HepG2 (cell line): Measurements from ENCODE around the gene CCN2. TPM values are rescaled to one million over a fixed set of nuclear protein-coding genes. Genes with fewer than 3 reads are reported as not detected.

Experiments used
- BCL6 ChIP-seq: IDR thresholded peaks from 2 replicates; pipeline ENCODE4 v1.6.1; 2016; ENCODE audit warnings: missing genetic modification reagents, missing compliant biosample characterization
- FOXA3 ChIP-seq: IDR thresholded peaks from 2 replicates; pipeline ENCODE4 v1.6.1; 2016; ENCODE audit warnings: missing genetic modification reagents, missing compliant biosample characterization
- GZF1 ChIP-seq: sonication (generic); formaldehyde crosslinking; IDR thresholded peaks from 2 replicates; pipeline ENCODE4 v1.5.1; 2020; ENCODE audit warnings: mild to moderate bottlenecking, missing genetic modification reagents
- KAT7 ChIP-seq: IDR thresholded peaks from 2 replicates; pipeline ENCODE4 v1.6.1; 2018; ENCODE audit warnings: borderline replicate concordance, missing compliant biosample characterization
- MED8 ChIP-seq: sonication (generic); formaldehyde crosslinking; IDR thresholded peaks from 2 replicates; pipeline ENCODE4 v1.8.1; 2023; ENCODE audit warnings: mild to moderate bottlenecking, missing genetic modification reagents; ENCODE audit not compliant: insufficient replicate concordance
- MIER3 ChIP-seq: IDR thresholded peaks from 2 replicates; pipeline ENCODE4 v1.6.1; 2016; ENCODE audit warnings: missing compliant biosample characterization, borderline replicate concordance
- NFE2L2 ChIP-seq: fragments of 150-350 bp; IDR thresholded peaks from 2 replicates; pipeline ENCODE4 v1.6.1; 2014; ENCODE audit warnings: low read length
- NR1H2 ChIP-seq: sonication (generic); formaldehyde crosslinking; IDR thresholded peaks from 2 replicates; pipeline ENCODE4 v1.8.1; 2022; ENCODE audit warnings: low read depth, missing genetic modification reagents, borderline replicate concordance
- NR3C1 ChIP-seq: sonication (generic); formaldehyde crosslinking; IDR thresholded peaks from 2 replicates; pipeline ENCODE4 v1.4.0; 2020; ENCODE audit warnings: missing genetic modification reagents
- RARA ChIP-seq: IDR thresholded peaks from 2 replicates; pipeline ENCODE4 v1.6.1; 2016; ENCODE audit warnings: missing genetic modification reagents, missing compliant biosample characterization
- REXO4 ChIP-seq: sonication (generic); formaldehyde crosslinking; IDR thresholded peaks from 2 replicates; pipeline ENCODE4 v1.8.0; 2022; ENCODE audit warnings: missing genetic modification reagents, mild to moderate bottlenecking, borderline replicate concordance
- SNRNP70 ChIP-seq: fragments of 200-400 bp; formaldehyde crosslinking; IDR thresholded peaks from 2 replicates; pipeline ENCODE4 v1.6.1; 2017; ENCODE audit warnings: mild to moderate bottlenecking, low read depth, low read length, moderate library complexity
- SRSF9 ChIP-seq: fragments of 200-400 bp; formaldehyde crosslinking; IDR thresholded peaks from 2 replicates; pipeline ENCODE4 v1.6.1; 2018; ENCODE audit warnings: borderline replicate concordance, mild to moderate bottlenecking, low read depth, low read length; ENCODE audit not compliant: insufficient read depth, poor library complexity, severe bottlenecking
- ZBTB7B ChIP-seq: sonication (generic); formaldehyde crosslinking; IDR thresholded peaks from 2 replicates; pipeline ENCODE4 v1.4.0; 2020; ENCODE audit warnings: missing genetic modification reagents
- ZMYM2 ChIP-seq: sonication (generic); formaldehyde crosslinking; IDR thresholded peaks from 2 replicates; pipeline ENCODE4 v1.8.0; 2022; ENCODE audit warnings: mild to moderate bottlenecking, missing genetic modification reagents
- ZNF121 ChIP-seq: sonication (generic); formaldehyde crosslinking; IDR thresholded peaks from 2 replicates; pipeline ENCODE4 v1.5.0; 2020; ENCODE audit warnings: mild to moderate bottlenecking, missing genetic modification reagents
- ZNF17 ChIP-seq: sonication (generic); formaldehyde crosslinking; IDR thresholded peaks from 2 replicates; pipeline ENCODE4 v1.5.0; 2020; ENCODE audit warnings: mild to moderate bottlenecking, missing genetic modification reagents
- ZNF256 ChIP-seq: sonication (generic); formaldehyde crosslinking; conservative IDR thresholded peaks from 2 replicates; pipeline ENCODE4 v1.4.0; 2020; ENCODE audit warnings: missing genetic modification reagents
- ZNF274 ChIP-seq: sonication (generic); formaldehyde crosslinking; IDR thresholded peaks from 2 replicates; pipeline ENCODE4 v1.5.1; 2020; ENCODE audit warnings: mild to moderate bottlenecking, missing genetic modification reagents
- ZZZ3 ChIP-seq: sonication (generic); formaldehyde crosslinking; IDR thresholded peaks from 2 replicates; pipeline ENCODE4 v1.4.0; 2020; ENCODE audit warnings: missing genetic modification reagents, mild to moderate bottlenecking, borderline replicate concordance
- polyA plus RNA-seq, 8 experiments: library from polyadenylated mRNA; depleted of rRNA in 3 of 8; stranded (reverse) in 7 of 8; unstranded in 1 of 8; fragments of >200 nt; fragmentation: Illumina TruSeq in 4 of 8; extraction: Trizol in 4 of 8; gene quantifications; 2 replicates each; pipeline versions ENCODE4 v1.2.1 to v1.2.3, GENCODE V29; 2011 to 2016; ENCODE audit warnings: low read depth in 4 of 8, missing spikeins in 1 of 8, mixed read lengths in 1 of 8; ENCODE audit not compliant: insufficient read depth in 1 of 8
- total RNA-seq, 5 experiments: library from RNA; depleted of rRNA; stranded (reverse); fragments of >200 nt; fragmentation: Illumina TruSeq; extraction: Trizol; gene quantifications; 2 replicates each; pipeline ENCODE4 v1.2.3, GENCODE V29; 2016; ENCODE audit warnings: low read depth in 1 of 5
- TF ChIP-seq, protein P1 (sequence below): sonication (generic); formaldehyde crosslinking; IDR thresholded peaks from 2 replicates; pipeline ENCODE4 v1.9.0; 2021; ENCODE audit warnings: missing genetic modification reagents, borderline replicate concordance
- TF ChIP-seq, protein P2 (sequence below), 2 experiments: sonication (generic) in 1 of 2; formaldehyde crosslinking in 1 of 2; IDR thresholded peaks; 2 replicates each; pipeline versions ENCODE4 v1.5.1 to v1.6.1; 2011 to 2020; ENCODE audit warnings: borderline replicate concordance in 1 of 2, low read depth in 1 of 2, low read length in 1 of 2, mild to moderate bottlenecking in 1 of 2, missing genetic modification reagents in 1 of 2, moderate library complexity in 1 of 2
- TF ChIP-seq, protein P3 (sequence below): sonication (generic); formaldehyde crosslinking; IDR thresholded peaks from 2 replicates; pipeline ENCODE4 v1.5.1; 2020; ENCODE audit warnings: missing genetic modification reagents, mild to moderate bottlenecking, borderline replicate concordance
- TF ChIP-seq, protein P4 (sequence below): sonication (generic); formaldehyde crosslinking; IDR thresholded peaks from 2 replicates; pipeline ENCODE4 v1.5.1; 2020; ENCODE audit warnings: mild to moderate bottlenecking, missing genetic modification reagents, moderate library complexity

Gene CCN2
- total and polyA plus RNA-seq, 2 of the 13 experiments (the other 11 are each of a cell fraction or from before 2014, with no cell fraction given): 34.7 to 316 TPM

DNA sequence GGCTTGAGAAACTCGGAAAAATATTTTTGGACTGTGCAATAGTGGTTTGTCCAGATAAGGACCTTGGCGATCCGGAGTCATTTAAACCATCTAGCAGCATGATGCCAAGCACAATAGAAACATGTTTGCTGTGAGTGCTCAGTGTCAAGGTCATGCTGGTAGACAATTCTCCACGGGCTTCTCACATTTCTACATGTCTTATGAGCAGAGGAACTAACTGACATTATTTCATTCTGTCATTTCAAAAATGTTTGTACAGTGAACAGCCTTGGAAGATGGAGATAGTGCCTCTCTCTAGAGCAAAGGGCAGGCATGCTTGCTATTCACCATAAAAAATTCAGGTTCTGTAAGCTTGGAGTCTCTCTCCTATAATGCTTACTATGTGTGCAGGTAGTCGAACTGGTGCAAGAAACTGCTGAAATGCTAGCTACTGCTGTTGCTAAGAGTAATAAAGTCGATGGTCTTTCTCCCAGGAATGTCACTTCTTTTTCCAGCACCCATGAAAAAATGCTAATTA lies 25.4 kb upstream of the CCN2 start (continued):
- TF ChIP-seq NR3C1 (CRISPR knock-in tag) (no peak), ZMYM2 (CRISPR knock-in tag) (no peak), ZNF256 (CRISPR knock-in tag) (no peak), KAT7 (CRISPR knock-in tag) (no peak), ZBTB7B (0 out of 2 replicates have a peak, but pooled peaks have one; percentile 32), SRSF9 (no peak), ZNF274 (CRISPR knock-in tag) (no peak), GZF1 (no peak), SNRNP70 (no peak), REXO4 (CRISPR knock-in tag) (no peak), ZZZ3 (CRISPR knock-in tag) (no peak), RARA (CRISPR knock-in tag) (peak; percentile 93), NR1H2 (CRISPR knock-in tag) (no peak), ZNF17 (no peak), BCL6 (CRISPR knock-in tag) (peak; percentile 95), FOXA3 (peak; percentile 90), NFE2L2 (no peak), ZNF121 (no peak), MIER3 (peak; percentile 81; the same call in 1 of the 2 replicates), MED8 (CRISPR knock-in tag) (peak; percentile 38)
- TF ChIP-seq, protein P1, sequence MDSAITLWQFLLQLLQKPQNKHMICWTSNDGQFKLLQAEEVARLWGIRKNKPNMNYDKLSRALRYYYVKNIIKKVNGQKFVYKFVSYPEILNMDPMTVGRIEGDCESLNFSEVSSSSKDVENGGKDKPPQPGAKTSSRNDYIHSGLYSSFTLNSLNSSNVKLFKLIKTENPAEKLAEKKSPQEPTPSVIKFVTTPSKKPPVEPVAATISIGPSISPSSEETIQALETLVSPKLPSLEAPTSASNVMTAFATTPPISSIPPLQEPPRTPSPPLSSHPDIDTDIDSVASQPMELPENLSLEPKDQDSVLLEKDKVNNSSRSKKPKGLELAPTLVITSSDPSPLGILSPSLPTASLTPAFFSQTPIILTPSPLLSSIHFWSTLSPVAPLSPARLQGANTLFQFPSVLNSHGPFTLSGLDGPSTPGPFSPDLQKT (CRISPR knock-in tag): no peak
- TF ChIP-seq, protein P2, sequence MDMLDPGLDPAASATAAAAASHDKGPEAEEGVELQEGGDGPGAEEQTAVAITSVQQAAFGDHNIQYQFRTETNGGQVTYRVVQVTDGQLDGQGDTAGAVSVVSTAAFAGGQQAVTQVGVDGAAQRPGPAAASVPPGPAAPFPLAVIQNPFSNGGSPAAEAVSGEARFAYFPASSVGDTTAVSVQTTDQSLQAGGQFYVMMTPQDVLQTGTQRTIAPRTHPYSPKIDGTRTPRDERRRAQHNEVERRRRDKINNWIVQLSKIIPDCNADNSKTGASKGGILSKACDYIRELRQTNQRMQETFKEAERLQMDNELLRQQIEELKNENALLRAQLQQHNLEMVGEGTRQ (IDR thresholded peaks at IDR 0.05; ENCODE audit: low read depth, low read length): no peak
- TF ChIP-seq, protein P2 (CRISPR knock-in tag; IDR thresholded peaks at IDR 0.05; ENCODE audit: borderline replicate concordance): no peak
- TF ChIP-seq, protein P3, sequence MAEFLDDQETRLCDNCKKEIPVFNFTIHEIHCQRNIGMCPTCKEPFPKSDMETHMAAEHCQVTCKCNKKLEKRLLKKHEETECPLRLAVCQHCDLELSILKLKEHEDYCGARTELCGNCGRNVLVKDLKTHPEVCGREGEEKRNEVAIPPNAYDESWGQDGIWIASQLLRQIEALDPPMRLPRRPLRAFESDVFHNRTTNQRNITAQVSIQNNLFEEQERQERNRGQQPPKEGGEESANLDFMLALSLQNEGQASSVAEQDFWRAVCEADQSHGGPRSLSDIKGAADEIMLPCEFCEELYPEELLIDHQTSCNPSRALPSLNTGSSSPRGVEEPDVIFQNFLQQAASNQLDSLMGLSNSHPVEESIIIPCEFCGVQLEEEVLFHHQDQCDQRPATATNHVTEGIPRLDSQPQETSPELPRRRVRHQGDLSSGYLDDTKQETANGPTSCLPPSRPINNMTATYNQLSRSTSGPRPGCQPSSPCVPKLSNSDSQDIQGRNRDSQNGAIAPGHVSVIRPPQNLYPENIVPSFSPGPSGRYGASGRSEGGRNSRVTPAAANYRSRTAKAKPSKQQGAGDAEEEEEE (CRISPR knock-in tag): no peak; the same call in 1 of the 2 replicates
- TF ChIP-seq, protein P4, sequence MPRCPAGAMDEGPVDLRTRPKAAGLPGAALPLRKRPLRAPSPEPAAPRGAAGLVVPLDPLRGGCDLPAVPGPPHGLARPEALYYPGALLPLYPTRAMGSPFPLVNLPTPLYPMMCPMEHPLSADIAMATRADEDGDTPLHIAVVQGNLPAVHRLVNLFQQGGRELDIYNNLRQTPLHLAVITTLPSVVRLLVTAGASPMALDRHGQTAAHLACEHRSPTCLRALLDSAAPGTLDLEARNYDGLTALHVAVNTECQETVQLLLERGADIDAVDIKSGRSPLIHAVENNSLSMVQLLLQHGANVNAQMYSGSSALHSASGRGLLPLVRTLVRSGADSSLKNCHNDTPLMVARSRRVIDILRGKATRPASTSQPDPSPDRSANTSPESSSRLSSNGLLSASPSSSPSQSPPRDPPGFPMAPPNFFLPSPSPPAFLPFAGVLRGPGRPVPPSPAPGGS (CRISPR knock-in tag): no peak
